Activated effector memory CD4-positive, alpha-beta T cell treated with anti-CD3 and anti-CD28 coated beads, Interleukin-2, amount 50 U/mL, for 16 hours (primary cell): Measurements from ENCODE around the gene F9.
"Not testable (repeated sequence)": the region's sequence is repeated elsewhere in the genome, so short reads cannot be mapped to it uniquely, and the experiment has no call there.

Experiments
- DNase-seq: peaks from one replicate; pipeline ENCODE4 v3.0.0-alpha.2; 2020

The F9 gene

DNA sequence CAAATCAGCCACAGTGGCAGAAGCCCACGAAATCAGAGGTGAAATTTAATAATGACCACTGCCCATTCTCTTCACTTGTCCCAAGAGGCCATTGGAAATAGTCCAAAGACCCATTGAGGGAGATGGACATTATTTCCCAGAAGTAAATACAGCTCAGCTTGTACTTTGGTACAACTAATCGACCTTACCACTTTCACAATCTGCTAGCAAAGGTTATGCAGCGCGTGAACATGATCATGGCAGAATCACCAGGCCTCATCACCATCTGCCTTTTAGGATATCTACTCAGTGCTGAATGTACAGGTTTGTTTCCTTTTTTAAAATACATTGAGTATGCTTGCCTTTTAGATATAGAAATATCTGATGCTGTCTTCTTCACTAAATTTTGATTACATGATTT lies at the start of gene F9:
Gene F9 (plus strand): TSS at position 190 of the 400 bp plus-strand sequence. CDS start 26 bp downstream, at position 216.
- no peak for DNase-seq

DNA sequence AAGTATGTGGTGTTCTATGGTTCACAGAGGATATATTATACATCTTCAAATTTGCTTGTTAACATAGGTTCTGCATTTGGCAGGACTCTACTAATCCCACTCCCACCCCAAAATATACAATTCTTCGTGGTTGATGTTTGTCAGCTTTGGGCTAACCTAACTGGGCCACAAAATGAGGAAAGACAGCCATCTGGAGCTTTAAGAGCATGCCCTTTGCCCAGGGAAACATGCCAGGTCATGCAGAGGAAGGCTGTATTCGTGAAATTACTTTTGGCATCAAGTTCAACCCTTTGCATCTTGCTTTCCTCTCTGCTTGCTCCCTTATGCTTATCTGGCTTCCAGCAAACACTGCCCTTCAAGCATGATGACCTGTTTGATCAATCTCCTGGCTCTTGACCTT lies 46.8 kb upstream of the F9 start:
- no peak for DNase-seq

DNA sequence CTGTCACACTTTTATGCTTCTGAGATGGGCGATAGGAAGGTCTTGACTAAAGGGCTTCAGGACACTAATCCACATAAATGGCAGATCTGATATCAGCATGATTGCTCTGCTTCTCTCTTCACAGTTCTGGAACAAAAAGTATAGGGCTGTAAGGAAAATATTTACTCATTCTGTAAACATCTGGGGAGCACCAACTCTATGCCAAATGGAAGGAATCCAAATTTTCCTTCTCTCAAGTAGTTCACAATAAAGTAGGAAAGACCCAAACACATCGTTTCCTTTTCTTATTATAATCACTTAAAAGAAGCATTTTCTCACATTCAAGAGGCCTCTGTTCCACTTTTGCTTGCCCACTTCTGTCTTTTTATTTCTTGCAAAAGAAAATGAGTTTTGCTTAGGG lies 45.9 kb upstream of the F9 start:
- DNase-seq = no peak

DNA sequence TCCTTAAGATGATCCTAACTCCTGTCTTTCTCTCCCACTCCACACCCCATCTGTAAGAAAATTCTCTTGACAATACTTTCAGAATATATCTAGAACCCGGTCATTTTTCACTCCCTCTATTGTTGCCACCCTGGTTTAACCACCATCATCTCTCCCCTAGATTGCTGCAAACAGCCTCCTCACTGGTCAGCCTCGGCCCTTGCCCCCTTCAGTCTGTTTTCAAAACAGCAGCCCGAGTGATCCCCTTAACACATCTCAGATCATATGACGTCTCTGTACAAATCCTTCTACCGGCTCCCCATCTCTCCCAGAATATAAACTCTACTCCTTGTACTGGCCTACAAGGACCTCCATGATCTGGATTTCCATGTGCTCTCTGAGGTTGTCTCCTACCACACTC lies 35.2 kb upstream of the F9 start:
- no peak for DNase-seq

- no peak for DNase-seq
These were observed 24.2 kb upstream of the F9 start for GRCh38 chrX:139506333-139506732.

DNA sequence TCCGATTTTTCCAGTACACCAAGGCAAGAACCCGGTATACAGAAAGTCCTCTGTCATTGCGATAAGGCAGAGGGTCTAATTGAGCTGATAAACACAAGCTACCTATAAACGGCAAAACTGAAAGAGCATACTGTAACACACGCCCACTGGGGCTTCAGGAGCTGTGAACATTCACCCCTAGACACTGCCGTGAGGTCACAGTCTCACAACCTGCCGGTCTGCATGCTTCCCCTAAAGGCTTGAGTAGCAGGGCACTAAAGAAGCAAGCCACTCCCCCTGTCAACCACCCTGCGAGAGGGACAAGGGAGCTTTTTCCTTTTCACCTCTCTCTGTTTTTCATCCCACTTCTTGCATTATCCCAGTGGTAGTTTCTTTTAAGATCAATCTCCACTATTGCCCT lies 22.4 kb upstream of the F9 start:
- DNase-seq = no peak

GRCh38 chrX:139518475-139518874 lies 12.1 kb upstream of the F9 start:
- no peak for DNase-seq

DNA sequence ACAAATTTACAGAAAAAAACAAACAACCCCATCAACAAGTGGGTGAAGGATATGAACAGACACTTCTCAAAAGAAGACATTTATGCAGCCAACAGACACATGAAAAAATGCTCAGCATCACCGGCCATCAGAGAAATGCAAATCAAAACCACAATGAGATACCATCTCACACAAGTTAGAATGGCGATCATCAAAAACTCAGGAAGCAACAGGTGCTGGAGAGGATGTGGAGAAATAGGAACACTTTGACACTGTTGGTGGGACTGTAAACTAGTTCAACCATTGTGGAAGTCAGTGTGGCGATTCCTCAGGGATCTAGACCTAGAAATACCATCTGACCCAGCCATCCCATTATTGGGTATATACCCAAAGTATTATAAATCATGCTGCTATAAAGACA lies 1.7 kb upstream of the F9 start:
- not testable (repeated sequence) for DNase-seq

DNA sequence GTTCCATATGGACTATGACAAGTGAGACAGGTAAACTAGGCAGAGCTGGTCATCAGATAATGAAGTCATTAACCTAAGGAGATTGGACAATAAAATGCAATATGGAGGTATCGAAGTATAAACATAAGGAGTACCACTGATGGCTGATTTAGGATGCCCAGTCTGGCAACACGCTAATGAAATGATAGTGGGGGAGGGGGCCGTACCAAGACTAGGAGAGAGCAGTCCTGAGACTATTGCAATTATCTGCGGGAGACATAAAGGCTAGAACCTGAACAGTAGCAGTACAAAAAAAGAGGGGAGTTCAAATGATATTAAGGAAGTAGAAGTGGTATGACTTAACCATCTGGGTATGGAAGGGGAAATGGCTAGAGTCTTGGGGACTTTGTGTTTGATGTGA lies 2.3 kb downstream of the F9 start:
- no peak for DNase-seq

DNA sequence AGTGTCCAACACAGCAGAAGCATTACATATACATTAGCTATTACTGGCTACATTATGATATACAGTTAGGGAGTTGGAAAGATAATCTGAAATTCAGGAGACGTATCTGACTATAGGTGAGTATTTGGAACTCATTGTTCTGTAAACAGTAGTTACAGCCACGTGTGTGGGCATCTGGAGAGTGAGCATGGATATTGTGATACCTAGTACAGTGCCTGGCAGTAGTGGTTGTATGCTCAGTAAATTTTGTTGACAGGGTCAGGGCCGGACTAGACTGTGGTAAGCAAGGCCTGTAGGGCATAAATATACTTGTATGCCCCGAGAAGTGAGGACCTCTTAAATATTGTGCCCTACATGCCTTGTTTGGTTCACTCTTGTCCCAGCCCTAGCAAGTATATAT lies 2.9 kb downstream of the F9 start:
- no peak for DNase-seq

DNA sequence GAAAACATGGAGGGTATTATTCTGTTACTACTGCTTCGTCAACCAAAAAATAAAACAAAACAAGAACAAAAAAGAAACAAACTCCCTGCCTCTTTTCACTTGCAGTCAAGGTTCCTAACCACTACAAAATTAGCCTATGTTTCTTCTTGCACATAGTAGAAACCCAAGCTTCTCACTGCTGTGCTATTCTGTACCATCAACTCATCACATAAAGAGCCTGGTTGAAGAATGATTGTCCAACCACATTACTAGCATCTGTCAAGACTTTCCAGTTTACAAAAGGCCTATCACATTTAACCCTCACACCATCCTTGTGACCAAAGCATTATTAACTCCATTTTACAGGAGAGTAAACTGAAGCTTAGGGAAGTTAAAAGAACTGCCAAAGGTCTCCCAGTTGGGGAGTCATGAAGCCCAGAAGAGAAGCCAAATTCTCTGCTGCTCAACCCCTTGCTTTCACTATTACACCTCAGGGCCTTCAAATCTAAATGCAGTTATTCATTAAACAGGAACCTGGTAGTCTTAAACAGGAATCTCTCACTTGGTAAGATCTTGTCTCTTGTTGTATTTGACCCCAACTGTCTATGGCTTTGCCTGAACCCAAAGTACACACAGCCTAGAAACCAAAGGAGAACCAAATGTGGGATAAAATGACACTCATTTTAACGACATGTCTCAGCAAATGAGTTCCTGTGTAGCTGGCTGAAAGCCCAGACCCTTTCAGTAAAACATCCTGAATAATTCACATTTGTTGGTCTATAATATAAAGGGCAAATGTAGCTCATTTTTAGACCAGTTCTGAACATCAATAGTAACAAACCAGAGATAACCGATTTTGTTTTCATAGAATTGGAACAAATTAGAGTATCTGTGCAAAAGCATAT lies 8.6 kb downstream of the F9 start:
- no peak for DNase-seq

DNA sequence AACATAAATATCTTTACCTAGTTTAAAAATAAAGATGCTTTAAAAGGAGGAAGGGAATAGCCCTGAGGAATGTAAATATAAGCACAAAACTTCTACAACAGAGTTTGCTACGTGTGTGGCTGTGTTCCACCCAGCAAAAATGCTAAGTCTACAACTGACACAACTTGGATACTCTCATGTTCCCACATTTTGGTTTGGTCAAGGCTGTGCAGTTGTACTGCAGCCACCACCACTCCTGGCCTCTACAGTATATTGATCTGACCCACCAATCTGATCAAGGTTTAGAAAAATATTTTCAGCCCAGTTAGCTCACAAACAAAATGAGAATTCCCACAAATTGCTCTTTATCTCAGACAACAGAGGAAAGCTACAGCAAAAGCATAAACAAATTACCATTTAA lies 12.1 kb downstream of the F9 start:
- no peak for DNase-seq

GRCh38 chrX:139543920-139544319 lies 13.4 kb downstream of the F9 start:
- DNase-seq = no peak

GRCh38 chrX:139544591-139544990 lies 14.1 kb downstream of the F9 start:
- no peak for DNase-seq

DNA sequence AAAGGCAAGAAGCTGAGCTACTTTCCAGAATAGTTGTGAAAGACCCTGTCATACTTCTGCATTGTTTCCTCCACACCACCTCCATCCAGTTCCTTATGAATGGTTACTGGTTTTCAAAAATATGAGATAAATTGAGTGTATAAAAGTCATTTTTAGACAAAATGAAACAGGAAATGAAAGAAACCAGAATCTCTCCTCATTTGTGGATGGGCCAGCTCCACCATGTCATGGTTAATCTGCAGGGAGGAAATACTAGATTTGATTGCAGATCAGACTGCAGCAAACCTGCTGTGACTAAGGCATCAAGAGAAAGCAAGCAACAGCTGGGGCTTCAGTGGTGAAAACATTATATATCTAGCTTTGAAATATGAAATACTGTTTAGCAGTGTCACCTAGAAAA lies 23.8 kb downstream of the F9 start:
- no peak for DNase-seq

- no peak for DNase-seq
These were observed 24.6 kb downstream of the F9 start for GRCh38 chrX:139554991-139555675.

- DNase-seq = no peak
These were observed 29.0 kb downstream of the F9 start for GRCh38 chrX:139559383-139560042.

DNA sequence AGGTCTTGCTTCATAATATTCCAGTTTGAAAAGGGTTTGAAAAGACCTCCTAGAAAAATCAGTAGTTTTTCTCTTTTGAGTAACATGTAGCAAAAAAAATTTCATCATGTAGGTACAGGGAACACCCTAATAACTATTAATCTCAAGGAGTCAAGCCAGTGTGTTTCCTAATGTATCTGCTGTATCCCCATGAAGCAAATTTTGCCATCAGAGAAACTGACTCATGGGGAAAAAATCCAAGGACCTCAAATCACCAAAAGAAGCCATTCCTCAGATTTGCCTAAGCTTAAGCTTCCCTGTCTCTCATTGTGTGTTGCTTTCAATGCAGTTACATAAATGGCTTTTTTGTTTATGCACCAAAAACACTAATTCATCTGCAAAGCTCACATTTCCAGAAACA lies 29.7 kb downstream of the F9 start:
- DNase-seq = no peak

GRCh38 chrX:139563251-139563650 lies 32.7 kb downstream of the F9 start:
- DNase-seq = no peak

GRCh38 chrX:139566981-139567380 lies 36.4 kb downstream of the F9 start:
- no peak for DNase-seq

DNA sequence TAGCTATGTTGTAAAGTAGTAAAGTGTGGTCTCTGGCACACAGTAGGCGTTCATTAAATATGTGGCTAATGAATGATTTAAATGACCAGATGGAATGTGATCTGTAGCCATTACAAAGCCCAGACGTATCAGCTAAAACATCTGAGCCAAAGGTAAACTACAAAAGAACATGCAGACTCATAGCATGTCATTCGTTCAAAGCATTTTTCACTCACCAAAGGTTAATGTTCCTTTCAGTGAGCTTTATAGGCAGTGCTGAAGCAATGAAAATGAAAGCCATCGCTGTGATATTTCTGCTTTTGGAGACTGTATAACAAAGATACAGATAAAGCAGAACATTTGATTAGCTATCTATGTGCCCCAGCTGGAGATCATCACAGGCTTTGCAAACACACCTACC lies 50.5 kb downstream of the F9 start:
- no peak for DNase-seq

DNA sequence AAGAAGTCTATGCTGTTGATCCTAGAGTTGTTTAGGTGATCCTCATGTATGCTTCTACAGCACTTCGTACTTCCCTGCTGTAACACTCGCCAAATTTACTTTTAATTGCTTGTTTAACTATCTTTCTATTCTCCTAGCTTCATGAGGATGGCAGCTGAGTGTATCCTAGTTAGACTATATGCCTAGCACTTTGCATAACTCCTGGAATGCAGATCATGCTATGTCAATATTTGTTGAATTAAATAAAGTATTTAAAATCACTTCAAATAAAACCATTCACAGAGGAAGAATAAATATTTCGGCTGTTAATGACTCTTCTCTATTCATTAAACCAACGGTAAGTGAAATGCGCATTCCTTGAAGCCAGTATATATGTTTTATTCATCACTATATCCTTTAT lies 55.1 kb downstream of the F9 start:
- no peak for DNase-seq

GRCh38 chrX:139596068-139596467 lies 65.5 kb downstream of the F9 start:
- DNase-seq = no peak

DNA sequence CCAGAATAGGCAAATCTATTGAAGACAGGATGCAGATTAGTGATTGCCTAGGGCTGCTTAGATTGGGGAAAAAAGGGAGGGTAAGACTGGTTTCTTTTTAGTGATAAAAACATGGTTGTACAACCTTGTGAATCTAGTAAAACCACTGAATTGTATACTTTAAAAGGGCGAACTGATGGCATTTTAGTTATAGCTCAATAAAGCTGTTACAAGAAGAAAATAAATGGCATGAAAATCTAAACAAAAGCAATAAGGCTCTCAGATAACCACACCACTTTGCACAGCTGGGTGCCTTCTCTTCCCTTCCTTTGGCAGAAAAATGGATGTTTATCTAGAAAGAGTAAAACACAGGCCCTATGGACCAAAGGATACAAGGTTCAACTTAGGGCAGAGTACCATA lies 69.6 kb downstream of the F9 start:
- no peak for DNase-seq
